ENCODE data around the gene SLMAP.

Gene SLMAP

DNA sequence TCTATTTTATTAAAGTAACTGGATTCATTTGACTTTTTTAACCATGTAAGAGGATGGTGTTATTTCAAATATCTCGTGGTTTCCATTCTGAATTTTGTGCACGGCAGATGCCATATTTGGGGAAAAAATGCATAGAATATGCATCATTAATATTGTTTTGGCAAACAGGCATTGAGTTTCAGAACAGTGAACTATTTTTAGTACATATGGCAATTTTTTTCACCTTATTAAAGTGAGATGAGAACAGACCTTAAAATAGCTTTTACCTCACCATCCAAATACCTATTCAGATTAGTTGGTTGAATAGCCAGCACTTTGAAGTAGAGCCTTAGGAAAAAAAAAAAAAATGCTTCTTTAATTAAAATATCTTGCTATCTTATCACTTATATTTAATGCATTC is 134.8 kb downstream of the SLMAP start:
- DNase-seq (ENCODE audit: low read depth in 2 of 2) = no peak

DNA sequence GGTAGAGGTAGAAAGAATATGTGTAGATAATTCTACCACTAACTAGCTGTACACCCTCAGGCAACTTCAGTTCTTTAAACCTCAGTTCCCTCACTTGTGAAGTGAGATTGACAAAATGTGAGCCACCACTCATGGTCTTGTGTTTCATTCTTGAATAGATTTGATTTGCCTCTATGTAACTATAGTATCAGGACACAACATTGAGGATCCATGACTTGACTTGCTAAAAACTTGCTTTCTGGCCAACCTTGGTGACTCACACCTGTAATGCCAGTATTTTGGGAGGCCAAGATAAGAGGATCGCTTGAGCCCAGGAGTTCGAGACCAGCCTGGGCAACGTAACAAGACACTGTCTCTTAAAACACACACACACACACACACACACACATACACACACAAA is 136.3 kb downstream of the SLMAP start:
- DNase-seq (ENCODE audit: low read depth in 2 of 2) = no peak

DNA sequence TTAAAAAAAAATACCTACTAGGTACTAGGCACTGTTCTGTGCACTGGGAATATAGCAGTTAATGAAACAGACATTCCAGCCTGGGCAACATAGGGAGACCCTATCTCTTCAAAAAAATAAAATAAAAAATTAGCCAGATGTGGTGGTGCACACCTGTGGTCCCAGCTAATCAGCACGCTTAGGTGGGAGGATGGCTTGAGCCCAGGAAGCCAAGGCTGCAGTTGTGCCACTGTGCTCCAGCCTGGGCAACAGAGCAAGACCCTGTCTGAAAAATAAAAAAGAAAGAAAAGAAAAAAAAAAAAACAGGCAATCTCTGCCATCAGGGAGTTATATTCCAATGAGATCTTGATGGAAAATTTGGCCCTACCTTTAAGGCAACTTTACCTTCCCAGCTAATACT is 137.0 kb downstream of the SLMAP start:
- no peak for DNase-seq (ENCODE audit: low read depth in 2 of 2)

DNA sequence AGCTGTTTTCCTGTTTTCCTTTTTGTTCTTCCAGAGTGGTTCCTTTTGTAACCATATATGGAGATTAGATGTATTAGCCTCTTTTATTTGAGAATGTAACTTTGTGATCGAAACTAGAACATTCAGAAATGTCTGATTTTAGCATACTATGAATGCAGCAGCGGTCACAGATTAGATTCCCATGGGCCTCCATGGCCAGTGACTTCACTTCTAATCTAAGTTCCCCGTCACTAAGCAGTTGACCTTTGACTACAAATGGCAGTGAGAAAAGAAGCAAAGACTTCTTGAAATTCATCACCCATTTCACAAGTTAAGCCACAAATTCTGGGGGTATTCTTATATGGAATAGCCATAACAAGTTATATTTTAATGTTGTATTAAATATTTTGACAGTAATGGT is 137.6 kb downstream of the SLMAP start:
- no peak for DNase-seq (ENCODE audit: low read depth in 2 of 2)

DNA sequence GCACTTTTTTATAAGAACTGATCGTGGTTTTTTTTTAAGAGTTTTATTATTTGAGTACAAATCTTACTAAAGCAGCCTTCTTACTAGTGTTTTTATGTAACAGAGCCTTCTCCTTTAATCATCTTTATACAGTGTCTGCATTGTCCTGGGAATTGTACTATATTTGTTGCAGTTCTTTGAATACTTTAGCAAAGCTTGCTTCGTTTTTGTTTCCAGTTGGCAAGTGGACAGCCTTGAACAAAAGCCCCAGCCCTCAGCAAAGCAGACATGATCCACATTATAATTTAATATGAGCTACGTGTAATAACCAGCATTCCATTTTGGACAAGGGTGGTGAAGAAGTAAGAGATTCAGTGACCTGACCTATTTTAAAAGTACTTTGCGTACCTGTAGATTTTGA is 139.9 kb downstream of the SLMAP start:
- no peak for DNase-seq (ENCODE audit: low read depth in 2 of 2)

DNA sequence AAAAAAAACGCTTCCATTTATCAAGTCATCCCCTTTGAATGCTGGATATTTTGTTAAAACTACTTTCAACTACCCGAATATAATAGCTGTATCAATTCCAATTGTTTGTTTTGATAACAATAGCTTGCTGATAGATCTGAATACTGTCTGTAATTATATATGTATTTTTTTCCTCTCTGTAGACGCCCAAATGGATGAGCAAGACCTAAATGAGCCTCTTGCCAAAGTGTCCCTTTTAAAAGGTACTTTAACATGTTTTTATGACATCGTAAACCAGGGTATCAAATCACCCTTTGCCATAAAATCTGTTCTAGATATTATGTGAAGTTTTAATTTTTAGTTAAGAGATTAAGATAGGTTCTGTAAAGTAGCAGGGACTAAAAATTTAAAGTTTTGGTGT is 140.6 kb downstream of the SLMAP start:
- DNase-seq (ENCODE audit: low read depth in 2 of 2) = no peak

DNA sequence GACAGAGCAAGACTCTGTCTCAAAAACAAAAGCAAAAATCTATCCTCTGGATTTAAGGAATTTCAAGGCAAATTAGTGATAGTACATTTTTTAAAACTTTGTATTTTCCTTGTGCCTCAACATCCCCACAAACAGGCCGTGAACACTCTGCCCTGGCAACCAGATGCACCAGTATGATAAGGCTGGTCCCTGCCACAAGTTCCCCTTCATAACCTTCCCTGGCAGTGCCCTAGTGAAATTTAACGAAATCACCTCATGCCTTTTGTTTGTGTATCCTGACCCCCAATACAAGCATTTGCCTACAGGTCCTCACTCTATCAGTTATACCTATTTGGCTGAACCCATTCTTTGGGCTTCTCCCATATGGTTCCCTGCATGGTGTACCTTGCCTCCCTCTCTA is 144.7 kb downstream of the SLMAP start:
- no peak for DNase-seq (ENCODE audit: low read depth in 2 of 2)

DNA sequence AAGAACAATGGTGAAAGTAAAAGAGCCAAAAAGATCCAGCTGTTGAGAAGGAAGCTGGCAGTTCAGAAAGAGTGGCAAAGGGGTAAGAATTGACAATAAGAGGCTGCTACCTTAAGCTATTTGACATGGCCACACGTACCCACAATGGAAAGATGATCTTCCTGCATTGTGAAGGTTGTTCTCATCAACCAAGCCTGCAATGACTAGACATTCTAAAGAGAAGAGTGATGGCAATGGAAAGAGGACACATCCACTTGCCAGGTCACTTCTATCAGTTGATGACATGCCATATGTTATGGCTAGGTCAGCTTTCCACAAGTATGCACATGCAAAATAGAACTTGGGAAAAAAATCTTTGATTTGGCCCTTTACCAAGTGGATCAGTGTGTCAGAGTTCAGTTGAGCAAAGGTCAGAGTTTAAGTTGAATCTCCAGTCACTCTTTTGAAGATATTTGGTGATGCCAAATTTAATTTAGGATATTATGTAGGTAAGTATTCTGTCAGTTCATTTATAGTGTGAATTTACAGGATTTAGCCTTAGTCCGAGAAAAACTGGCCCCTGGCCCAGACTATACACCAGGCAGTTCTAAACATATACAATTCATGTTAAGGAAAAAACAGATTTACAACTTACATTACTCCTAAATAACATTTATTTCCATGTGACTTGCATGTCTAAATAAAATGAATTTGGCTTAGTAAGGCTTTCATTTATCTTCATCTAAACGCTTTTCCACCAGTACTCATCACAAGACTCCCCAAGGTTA is 147.2 kb downstream of the SLMAP start:
- DNase-seq (ENCODE audit: low read depth in 2 of 2) = no peak

DNA sequence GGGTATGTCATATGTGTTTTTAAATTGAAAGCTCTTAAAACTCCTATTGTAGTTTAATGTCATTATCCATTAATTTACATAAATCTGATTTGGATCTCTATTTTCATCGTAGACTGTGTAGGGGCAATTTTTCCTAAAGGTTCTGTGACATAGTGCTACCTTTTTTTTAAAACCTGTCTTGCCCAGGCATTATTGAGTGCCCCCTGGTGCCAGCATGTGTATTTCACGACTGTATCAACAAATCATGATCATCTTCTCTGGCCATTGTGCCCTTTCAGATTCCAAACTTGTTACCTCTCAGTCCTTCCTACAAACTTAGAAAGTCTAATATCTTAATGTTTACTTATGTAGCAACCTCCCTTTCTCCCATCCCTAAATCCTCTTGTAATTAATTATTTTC is 154.9 kb downstream of the SLMAP start:
- no peak for DNase-seq (ENCODE audit: low read depth in 2 of 2)

DNA sequence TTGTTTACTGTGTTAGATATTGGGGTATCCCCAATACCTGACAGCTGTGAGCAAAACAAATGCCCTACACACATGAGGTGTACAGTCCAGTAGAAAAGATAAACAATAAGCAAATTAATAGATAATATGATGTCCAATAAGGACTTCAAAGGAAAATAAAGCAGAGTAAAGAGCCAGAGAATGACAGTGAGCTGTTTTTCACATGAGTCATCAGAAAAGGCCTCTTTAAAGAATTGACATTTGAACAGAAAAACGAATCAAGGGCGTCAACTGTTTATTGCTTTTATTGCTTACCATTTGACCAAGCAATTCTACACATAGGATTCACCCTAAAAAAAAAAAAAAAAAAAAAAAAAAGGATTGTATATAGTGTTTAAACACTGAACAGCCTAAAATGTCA is 155.5 kb downstream of the SLMAP start:
- DNase-seq (ENCODE audit: low read depth in 2 of 2) = no peak

DNA sequence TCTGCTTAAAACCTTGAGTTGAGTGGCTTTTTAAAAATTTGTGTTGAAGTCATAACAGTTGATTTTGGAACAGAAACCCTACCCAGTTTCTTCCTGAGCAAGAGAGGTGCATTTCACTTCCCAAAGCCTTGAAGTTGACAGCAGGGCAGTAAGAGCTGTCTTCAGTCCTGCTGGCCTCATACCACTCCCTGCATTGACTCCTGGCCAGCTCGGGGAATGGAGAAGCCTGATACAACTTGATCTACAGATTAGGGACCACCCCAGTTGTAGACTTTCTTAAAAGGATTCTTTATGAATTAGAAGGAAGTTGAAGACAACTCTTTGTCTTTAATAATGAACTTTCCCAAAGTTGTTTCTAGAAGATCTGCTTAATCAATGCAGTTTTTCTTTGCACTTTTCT is 161.5 kb downstream of the SLMAP start:
- DNase-seq (ENCODE audit: low read depth in 2 of 2) = no peak

DNA sequence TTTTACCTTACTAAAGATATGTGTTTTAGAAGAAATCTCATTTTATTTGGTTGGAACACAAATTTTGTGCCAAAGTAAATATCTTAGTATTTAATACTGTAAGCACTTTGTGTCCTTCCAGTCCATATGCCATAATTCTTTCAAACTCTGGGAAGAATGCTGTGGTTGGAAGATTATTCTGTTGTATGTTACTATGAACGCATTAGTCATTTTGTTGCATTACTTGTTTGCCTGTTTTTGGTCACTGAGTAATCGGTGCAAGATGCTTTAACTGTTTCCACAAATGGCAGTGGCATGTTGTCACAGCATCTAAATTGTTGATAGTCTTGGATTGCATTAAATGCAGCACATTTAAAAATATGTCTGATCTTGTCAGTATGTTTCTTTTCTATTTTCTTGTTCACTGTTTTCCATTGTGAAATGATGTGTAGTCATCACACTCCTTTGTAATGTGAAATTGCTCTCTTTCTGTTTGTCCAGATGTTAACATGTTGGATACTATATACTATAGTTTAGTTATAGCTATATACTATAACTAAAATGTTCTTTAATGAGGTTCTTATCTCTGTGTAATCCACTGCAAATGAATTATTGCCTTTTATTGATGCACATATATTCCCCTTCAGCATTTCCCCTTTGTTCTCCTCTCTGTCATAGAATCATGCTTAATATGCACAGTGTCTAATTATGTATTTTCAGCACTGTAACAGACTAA is 162.2 kb downstream of the SLMAP start:
- no peak for DNase-seq (ENCODE audit: low read depth in 2 of 2)

DNA sequence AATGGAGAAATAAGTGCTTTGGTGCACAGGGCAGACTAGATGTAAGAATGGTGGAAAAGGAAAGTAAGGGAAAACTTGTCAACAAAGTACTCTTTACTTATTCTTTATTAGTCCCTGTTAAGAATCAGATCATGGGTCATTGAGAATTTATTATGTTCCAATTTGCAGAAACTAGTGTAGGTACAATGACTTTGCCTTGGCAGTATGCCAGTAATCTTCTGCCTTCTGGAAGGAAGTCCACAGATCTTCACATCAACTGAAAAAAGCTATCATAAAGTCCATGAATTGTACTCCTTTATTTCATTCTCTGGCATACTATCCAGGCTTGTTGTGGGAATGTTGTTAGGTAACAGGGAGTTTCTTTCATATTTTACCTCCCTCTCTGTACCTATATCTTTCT is 163.9 kb downstream of the SLMAP start:
- no peak for DNase-seq (ENCODE audit: low read depth in 2 of 2)

DNA sequence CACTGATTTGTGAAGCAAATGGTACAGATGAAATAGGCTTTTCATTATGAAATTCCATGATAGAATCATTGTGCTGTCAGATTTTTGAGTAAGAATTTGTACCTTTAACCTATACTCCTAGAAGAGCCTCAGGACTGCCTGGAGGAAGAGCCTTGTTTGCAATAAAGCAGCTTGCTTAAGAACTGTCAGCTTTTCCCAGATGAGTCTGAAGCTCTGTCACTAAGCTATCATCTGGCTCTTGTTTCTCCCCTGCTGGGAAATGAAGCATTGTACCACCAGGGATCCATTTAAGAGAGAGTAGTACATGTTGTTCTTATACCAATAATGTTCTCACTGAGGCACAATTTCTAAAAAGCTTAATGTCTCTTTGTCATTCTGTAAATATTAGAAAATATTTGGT is 167.0 kb downstream of the SLMAP start:
- DNase-seq (ENCODE audit: low read depth in 2 of 2) = no peak

DNA sequence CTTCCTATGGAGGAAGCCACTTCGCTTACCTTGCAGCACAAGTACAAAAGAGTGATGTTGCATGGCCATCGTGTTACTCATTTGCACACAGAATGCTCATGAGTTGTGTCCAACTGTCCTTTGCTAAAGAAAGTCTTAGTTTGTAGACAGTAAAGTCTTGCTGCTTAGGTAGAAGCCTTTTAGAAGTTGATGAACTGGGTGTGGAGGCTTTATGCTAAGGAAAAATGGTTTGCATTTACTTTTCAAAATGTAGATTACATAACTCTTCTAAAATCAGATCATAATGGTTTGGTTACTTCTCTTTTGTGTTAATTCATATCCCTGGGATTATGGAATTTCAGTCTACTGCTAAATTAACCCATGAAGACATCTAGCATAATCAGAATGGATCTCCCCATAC is 167.6 kb downstream of the SLMAP start:
- no peak for DNase-seq (ENCODE audit: low read depth in 2 of 2)

DNA sequence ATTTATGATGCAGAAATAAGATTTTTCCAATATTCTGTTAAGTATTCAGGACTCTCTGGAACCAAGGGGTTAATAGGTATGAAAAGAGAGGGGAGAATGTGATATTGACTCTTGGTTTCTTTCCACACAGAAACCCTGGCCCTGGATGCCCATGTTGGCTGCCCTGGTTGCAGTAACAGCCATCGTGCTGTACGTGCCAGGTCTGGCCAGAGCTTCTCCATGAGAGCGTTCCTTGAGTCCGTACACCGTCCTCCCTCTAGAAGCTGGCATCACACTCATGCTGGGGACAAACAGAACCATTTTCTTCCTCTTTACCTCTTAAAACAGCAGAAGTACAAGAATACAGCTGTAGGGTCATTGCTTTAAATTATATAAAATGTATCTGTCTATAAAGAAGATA is 171.1 kb downstream of the SLMAP start:
- no peak for DNase-seq (ENCODE audit: low read depth in 2 of 2)

DNA sequence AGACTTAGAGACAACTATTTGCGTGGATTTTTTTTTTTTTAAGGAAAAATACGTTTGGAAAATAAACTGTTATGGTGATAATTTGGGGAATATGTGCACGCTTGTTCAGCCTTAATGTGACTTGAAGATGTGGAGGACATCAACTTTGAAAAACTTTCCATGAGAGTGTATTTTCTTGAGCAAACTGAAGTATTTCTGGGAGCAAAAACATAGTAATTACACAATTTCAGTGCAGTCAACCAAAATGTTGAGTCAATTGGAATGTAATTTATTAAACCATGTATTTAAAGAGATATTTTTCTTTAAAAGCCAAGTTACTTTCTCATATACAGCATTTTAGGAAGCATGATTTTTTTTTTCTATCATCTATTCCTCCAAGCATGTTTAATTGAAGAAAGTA is 171.8 kb downstream of the SLMAP start:
- no peak for DNase-seq (ENCODE audit: low read depth in 2 of 2)

DNA sequence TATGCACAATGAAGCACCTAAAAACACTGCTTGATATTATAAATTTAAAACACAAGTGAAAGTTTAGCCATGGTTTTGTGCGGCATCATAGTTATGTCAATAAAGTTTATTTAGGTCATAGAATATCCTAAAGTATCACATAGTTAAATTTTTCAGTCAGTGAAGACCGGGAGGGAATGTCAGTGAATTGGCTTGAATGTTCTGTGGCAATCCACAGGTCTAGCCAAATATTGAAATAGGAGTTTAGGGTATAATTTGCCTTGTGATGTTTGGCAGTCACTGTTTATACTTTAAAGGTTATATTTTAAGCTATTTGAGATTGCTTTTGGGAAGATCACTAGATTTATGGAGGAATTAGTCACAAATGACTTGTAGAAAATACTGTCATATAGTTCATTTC is 172.4 kb downstream of the SLMAP start:
- no peak for DNase-seq (ENCODE audit: low read depth in 2 of 2)

DNA sequence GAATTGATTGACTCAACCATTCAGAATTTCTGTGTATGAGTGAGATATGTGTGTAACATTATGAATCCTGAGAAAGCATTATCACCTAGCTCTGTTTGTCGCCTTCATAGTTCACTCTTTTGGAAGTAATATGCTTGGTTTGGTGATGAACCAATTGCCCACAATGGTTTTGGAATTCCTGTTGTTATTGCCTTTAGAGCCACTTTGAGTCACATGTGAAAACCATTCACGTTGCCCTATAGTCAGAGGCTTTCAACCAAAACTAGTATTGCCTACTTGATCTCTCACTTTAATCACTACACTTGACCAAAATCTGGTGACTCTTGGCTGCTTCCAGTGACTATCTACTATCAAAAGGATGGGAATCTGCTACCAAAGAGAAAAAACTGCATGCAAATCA is 173.9 kb downstream of the SLMAP start:
- DNase-seq (ENCODE audit: low read depth in 2 of 2) = no peak

DNA sequence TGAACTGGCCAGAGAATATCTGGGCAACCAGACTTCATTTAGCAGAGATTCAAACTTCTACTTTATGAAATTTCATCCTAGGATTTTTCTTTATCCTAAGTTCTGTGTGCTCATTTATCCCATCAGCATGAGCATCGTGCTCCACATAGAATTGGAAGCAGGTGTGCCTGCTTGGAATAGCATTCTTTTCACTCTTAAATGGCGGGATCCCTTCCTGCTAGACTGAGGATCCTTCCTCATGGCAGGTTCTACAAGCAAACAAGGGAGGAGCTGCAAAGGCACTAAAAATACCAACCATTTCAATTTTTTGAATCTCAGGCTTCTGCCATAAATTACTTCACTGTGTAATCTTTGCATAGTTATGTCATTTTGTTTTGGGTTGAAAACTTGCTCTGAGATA is 177.5 kb downstream of the SLMAP start:
- DNase-seq (ENCODE audit: low read depth in 2 of 2) = no peak

DNA sequence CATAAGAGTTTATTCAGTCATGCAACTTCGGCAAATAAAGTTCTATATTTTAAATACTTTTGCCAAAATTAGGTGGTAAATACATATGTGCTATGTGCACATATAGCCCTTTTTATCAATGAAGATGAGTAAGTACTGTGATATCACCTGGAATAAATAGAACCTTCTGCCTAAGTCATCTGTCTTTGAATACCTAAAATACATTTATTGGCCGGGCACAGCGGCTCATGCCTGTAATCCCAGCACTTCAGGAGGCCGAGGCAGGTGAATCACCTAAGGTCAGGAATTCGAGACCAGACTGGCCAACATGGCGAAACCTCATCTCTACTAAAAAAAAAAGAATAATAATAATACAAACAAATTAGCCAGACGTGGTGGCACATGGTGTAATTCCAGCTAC is 178.3 kb downstream of the SLMAP start:
- no peak for DNase-seq (ENCODE audit: low read depth in 2 of 2)

DNA sequence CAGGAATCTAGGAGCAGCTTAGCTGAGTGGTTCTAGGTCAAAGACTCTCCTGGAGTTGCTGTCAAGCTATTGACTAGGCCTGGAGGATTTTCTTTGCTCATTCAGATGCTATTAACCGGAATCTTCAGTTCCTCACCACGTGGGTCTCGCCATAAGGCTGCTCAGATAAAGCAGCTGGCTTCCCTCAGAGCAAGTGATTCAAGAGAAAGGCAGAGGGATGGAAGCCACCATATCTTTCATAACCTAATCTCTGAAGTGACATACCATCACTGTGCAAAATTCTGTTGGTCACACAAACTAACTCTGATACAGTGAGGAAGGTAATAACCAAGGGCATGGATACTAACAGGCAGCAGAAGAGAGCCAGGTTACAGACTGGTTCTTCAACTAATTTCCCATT is 179.4 kb downstream of the SLMAP start:
- DNase-seq (ENCODE audit: low read depth in 2 of 2) = no peak

DNA sequence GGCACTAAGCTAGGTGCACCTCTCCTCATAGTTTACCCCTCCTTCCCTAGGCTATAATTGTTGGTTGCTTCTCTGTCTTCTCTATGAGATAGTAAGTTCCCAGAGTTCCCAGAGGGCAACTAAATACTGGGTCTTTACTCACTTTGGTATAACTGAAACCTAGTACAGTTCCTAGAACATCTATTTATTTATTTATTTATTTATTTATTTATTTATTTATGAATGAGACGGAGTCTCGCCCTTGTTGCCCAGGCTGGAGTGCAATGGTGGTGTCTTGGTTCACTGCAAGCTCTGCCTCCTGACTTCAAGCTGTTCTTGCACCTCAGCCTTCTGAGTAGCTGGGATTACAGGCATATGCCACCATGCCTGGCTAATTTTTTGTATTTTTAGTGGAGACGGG is 181.0 kb downstream of the SLMAP start:
- no peak for DNase-seq (ENCODE audit: low read depth in 2 of 2)

DNA sequence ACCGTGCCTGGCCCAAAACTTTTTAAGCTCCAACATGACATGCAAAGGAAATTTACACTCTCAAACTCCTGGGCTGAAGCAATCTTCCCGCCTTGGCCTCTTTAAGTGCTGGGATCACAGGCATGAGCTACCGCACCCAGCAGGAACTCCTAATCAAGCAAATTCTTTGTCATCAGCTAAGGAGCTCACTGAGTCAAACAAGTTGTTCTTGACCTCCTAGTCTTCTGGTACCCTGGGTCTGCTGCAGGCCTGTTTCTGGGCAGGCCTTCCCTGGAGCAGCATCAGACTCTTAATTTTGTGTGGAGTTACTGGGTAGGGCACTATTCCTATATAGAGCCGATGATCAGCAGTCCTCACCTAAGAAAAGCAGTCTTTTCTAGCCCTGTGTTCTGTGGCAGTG is 183.7 kb downstream of the SLMAP start:
- no peak for DNase-seq (ENCODE audit: low read depth in 2 of 2)
